ENCODE measurements around the gene CEP164.

CEP164 gene

DNA sequence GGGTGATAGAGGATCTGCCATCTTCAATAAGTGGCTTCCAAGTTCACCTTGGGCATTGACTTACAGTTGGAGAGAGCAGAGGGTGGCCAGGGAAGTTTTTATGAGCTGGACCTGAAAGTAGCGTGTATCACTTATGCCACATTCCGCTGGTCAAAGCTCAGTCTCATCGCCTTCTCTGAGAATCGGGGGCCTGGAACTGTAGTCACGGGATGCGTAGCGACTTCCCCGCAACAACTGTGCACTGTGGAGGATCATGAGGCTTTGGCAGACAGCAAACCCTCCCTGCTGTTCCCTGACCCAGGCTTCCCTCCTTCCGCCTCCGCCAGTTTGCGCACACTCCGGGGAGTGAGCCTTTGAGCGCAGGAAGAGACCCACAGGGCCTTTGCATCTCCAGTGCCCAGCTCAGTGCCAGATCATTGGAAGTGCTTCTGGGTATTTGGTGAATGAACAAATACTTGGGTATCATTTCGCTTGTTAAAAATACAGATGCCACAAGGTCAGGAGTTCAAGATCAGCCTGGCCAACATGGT is 95.5 kb downstream of the CEP164 start:
- DNase-seq (ENCODE audit: low read depth) = no peak

DNA sequence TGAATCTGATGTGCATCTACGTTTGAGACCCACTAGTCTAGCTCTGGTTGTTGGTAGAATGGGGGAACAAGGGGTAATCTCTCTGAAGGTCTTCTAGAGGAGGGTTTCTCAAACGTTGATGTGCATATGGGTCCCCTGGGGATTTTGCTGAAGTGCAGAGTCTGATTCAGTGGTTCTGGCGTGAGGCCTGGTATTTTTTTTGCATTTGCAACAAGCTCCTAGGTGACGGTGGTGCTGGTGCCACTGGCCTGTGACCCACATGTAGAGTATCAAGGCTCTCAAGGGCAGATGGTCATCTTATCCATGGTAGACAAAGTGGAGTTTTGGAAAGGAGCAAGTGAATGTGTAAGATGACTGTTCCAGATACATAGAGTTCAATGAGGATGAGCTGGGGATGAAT is 97.1 kb downstream of the CEP164 start:
- DNase-seq (ENCODE audit: low read depth) = peak; percentile 32

DNA sequence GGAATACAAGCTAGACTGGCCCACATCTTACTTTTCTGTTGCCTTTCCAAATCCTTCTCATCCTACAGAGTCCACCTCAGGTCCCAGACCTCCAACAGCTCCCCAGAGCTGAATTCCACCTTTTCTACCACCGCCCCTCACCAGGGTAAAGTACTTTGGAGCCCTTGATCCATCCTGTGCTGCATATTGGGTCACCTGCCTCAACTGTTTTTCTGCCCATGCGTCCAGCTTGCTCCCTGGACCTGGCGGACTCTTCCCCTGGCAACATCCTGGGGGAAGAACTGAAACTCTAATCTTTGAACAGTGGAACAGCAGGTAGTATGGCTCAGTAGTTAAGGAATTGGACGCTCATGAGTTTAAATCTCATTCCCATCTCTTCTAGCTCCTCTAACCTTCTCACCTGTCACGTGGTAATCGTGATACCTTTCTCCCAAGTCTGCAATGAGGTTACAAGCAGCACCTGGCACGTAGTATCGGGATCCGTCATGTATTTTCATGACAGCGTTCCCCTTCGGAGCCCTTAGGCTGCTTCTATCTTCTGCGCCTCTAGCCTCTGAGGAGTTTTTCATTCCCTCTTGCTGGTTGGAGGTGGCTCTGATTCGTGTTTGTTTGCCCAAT is 98.1 kb downstream of the CEP164 start:
- DNase-seq (ENCODE audit: low read depth) = no peak

DNA sequence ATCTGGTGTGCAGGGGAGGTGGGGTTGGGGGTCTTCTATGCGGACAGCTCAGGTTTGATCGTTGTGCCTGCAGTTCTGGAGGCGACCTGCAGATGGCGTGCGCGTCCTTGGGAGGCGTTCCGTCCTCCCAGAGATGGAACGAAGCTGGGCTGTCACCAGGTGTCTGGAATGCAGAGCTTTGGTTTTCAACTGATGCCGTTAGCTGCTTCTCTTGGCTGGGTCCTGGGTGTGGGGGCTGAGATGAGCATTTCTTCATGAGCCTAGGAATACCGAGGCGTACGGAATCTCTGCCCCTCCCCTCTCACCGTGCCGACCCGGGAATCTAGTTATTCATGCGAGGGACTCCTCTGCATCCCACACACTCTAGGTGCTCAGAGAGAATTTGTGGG is 98.6 kb downstream of the CEP164 start:
- peak; percentile 9 for DNase-seq (ENCODE audit: low read depth)

DNA sequence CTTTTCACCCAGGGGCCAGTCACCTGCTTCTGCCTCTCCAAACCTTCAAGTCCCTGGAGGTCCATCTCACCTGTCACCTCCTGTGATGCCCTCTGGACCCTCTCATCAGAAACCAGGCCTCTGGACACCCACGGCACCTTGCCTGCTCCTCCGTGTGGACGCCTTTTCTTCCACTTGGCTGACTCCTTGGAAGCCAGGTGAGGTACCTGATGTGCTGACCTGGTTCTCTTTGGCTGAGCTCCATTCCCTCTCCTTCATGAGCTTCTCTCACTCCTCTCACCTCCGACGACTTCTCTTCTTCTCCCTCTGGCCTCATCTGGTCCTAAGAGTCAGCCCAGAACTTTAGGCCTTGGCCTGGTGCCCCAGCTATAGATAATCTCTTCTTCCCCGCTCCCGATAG is 99.3 kb downstream of the CEP164 start:
- DNase-seq (ENCODE audit: low read depth) = no peak

DNA sequence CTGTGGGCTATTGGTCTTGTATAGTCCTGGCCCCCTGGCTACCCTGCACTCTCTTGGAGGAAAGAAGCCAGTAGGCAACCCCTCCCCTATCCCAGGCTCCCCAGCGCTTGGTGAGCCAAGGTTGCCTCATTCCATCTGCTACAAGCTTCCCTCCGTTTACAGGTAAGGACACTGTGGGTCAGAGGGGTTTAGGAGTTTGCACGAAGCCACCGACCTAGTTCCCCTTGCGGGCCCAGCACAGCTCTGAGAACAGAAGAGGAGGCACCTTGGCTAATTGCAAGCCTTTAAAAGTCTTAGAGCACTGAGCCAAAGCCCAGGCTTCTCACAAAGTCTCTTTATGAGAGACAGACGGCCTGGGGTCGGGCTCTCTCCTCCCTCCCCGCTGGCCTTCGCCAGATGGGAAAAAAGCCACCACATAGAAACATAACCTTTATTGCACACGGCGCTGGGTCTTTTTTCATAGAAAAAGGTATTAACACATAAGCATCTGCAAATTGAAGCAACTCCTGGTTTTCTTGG is 99.8 kb downstream of the CEP164 start:
- DNase-seq (ENCODE audit: low read depth) = no peak

DNA sequence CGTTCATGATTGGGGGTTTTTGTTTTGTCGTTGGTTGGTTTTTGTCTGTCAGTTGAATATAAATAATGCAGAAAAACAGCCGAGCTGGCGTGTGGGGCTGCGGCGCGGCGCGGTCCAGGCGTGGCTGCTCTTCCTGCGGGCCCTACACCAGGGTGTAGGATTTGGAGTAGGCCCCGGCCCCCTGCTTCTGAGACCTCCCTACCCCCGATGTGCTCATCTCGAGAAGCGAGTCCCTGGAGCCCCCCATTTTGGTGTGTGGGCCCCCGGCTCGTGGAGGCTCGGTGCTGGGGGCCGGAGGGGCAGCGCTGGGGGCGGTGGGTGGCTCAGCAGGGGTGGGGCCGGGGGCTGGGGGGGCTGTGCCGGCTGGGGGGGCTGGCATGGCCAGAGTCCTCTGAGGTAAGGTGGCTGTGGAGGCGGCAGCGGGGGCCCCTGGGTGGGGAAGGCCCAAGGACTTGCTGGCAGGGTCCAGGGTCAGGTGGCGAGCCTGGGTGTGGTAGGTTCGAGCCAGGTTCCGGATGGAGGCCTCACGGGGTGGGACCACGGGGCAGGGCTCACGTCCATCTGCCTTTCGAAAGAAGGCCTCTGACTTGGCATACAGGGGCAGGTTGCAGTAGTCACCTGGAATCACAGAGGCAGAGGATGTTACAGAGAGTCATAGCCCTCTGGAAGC is 100.7 kb downstream of the CEP164 start:
- DNase-seq (ENCODE audit: low read depth) = no peak

DNA sequence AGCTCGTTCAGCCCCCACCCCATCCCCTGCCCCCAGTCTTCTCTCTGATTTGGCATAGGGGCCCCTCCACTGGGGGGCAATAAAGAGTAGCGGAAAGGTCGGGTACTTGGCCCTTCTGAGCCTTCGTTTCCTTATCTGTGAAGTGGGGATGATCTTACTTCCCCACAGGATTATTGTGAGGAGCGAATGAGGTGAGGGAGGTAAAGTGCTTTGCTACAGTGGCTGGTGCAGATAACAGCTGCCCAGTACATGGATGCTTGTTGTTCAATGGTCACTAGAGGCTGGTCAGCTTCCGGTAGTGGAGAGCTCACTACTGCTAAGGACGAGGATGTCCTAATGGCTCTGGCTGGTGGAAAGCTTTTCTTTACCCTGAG is 101.2 kb downstream of the CEP164 start:
- DNase-seq (ENCODE audit: low read depth) = no peak

DNA sequence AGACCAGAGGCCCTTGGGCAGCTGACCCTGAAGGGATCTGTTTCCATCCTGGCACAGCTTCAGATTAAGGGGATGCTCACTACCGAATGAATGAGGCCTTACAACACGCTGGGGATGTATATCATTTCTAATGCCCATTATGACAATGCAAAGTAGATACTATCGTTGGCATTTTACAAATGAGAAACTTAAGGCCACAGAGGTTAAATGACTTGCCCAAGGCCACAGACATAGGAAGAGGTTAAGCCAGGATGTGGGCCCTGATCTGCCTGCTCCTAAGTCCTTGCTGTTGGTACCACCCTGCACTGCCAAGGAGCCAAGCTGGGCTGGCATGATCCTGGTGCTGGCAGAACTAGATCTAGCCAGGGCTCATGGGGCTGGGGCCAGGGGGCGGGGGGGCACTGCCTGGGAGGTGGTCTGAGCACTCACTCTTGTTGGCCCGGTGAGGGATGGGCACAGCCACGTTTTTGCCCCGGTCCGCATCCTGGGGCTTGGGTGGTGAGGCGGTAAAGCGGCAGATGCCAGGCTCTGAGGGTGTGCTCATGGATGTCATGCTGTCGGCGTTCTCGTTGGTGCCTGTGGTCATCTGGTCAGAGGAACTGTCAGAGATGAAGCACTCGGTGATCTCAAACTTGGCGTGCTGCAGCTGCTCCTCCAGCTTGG is 102.8 kb downstream of the CEP164 start:
- DNase-seq (ENCODE audit: low read depth) = no peak

DNA sequence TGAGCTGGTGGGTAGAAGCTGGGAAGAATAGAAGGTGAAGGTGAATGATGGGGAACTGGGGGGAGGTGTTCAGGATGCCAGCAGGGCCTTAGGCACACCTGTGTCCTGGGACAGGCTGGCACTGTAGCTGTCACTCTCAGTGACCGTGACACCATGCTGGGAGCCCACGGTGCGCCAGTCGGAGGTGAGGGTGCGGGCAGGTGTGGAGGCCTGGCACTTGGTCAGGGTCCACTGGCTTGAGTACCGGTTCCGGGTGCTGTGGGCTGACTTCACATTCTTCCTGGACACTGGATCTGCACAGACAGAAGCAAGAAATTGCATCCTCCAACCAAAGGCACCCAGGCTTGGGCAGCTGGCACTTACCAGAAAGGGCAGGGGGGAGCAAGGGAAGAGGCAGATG is 103.8 kb downstream of the CEP164 start:
- DNase-seq (ENCODE audit: low read depth) = no peak

DNA sequence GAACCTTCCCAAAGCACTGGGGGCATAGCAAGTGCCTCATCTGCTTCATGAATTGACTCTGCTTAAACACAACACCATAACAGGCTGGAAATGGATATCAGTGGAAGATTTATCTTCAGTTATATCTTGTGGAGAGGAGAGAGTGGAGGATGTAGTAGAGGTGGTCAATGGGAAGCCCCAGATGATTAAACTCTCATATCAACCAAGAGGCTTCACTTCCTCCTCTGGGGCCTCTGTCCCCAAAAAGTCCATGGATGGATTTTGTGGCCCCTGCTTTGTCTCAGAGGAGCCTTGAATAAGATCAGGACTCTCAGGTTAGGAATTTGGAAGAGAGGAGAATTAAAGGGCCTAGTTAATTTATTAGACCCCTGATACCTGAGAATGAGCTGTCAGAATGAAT is 106.1 kb downstream of the CEP164 start:
- no peak for DNase-seq (ENCODE audit: low read depth)

DNA sequence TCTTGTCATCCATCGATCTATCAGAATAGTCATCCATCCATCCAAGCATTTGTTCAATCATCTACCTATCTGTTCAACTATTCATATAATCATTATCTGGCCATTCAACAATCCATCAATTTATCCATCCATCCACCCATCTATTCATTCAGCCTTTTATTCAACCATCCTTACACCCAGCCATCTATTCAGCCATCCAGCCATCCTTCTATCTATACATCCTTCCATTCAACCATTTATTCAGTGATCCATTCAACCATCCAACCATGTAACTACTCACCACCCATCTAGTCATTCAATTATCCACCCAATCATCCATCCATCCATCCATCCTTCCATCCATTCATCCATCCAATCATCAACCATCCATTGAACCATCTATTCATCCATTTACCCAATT is 106.8 kb downstream of the CEP164 start:
- DNase-seq (ENCODE audit: low read depth) = no peak

DNA sequence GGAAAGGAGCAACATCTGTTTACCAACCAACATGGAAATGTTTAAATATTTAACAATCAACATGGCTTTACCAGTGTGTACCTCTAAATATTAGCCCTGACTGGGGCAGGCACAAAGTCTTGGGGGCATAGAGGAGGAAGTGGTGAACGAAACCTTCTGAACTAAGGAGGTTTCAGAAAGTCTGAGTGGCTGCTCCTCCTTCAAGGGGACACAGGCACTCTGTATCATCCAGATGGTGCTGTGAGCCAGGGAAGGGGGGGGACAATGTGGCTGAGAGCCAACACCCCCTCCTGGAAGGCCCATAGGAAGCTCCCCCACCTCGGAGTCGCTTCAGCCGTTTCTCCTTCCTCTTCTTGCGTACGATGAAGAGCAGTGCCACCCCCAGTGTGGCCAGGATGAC is 107.7 kb downstream of the CEP164 start:
- DNase-seq (ENCODE audit: low read depth) = no peak

DNA sequence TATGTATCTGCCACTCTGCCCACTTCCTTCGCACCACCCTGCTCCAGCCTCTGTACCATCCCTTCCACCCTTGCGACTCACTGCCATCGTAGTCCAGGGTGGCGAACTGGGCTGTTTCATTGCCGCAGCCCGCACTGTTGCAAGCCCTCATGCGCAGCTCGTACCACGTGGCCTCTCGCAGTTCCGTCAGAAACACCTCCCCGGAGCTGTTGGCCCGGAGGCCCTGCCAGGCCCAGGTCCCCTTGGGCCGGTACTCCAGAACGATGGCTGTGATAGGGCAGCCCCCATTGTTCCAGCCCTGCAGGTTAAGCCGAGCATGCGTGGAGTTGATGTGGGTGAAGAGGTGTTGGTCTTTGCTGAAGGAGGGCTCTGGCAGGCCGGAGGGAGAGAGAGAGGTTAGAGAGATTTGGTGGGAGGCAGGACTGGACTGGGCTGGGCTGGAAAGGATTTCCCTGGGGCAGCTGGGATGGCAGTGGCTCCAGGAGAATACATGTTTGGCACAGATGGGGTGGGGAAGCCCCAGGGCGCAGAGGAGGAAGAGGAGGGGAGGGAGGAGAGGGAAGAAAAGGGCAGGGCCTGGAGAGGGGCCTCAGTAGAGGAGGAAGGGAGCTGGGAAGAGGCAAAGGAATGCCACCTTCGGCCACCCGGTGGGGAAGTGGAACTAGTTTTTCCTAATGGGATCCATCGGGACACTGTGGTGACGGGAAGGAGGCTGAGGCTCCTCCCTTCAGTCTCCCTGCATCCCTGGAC is 109.6 kb downstream of the CEP164 start:
- DNase-seq (ENCODE audit: low read depth) = no peak

DNA sequence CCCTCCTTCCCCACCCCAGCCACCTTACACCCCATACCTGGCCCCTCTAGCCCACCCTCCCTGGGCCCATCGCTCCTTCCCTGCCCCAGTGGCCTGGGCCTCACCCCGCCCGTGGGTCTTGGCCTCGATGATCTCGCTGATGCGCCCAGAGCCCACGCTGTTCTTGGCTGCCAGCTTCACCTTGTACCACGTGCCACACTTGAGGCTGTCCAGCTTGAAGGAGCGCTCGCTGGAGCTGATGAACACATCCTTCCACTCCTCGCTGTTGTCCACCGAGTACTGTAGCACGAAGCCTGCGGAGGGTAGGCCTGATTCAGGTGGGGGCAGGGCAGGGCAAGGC is 110.1 kb downstream of the CEP164 start:
- no peak for DNase-seq (ENCODE audit: low read depth)

DNA sequence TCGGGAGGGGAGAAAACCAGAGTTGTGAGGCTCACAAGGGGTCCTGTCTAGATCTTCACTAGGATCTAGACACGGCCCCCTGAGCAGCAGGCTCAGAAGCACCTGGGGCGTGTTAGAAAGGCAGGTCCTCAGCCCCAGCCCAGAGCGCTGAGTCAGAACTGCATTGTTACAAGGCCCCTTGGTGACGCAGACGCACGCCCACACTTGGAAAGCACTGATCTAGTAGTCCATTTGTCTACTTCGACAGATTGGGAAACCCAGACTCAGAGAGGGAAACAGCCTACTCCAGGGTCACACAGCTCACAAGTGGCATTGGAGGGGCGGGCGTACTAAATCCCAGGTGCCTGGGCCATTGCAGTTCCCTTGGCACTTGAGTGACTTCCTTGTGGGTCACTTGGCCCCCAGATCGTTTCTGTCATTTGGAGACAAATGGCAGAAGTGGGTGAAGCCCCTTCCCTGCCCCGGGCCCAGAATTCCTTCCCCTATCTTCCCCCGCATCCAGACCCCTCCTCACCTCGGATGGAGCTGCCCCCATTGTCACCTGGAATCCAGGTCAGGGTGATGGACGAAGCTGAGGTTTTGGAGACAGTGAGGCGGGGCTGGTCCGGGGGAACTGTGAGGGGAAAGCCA is 110.8 kb downstream of the CEP164 start:
- no peak for DNase-seq (ENCODE audit: low read depth)

DNA sequence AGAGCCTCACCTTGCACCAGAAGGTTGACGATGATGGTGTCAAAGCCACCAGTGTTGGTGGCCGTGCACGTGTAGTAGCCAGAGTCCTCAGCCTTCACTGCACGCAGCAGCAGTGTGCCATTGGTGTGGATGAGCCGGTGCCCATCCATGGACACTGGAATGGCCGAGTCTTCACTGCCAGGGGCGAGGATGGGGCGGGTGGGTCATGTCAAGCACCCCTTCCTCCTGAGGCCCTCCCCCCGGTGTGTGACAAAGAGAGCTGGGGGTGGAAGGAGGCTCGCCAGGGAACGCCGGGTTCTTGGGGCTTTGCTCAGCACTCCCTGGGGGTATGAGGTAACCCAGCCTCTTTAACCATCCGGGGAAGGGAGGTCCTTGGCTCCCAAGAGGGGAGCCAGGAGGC is 111.6 kb downstream of the CEP164 start:
- no peak for DNase-seq (ENCODE audit: low read depth)

DNA sequence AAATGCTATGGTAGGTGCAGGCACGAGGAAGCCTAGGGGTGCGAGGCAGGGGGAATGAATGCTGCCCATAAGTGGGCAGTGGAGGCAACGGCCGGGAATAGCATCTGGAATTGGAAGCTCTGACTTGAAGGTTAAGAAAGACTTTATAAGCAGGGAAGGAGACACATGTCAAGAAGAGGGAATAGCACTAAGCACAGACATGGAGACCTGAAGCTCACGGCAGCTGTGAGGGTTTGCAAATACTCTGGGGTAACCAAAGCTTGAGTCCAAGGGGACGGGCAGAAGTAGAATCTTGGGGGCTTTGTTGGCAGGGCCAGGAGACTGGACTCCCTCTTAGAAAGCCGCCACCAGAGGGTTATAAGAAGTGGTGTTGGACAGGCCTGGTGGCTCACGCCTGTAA is 112.6 kb downstream of the CEP164 start:
- no peak for DNase-seq (ENCODE audit: low read depth)

DNA sequence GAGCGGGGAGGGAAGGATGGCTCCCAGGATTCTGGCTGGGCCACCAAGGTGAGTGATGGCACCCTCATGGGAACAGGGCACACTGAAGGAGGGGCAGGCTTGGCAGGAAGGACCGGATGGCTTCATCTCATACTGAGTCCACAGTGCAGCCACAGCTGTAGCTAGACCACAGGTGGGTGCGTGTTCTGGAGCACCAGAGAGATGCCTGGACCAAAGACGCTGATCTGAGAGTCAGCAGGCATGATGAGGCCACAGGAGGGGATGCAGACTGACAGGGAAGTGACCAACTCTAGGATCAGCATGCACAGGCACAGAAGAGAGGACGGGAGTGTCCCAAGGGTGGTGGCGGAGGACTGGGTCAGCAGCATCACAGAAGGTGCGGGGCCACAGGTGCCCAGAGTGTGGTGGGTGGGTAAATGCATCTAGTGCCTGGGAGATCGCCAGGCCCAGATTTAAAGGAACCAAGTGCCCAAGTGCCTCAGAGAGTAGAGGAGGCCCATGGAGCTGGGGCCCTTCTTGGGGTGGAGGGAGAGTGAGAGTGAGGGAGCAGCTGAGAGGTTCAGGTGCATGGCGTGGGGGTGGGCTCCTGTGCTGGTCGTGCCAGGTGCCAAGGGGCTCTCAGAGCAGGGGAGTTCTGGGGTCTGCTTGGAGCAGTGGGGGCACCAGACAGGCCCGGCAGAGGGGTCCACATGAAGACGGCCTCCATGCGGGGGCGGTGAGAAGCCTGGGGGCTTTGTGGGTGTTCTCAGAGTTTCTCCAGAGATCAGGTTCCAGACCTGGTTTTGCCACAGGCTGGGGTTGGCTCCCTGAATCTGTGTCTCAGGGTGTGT is 113.7 kb downstream of the CEP164 start:
- no peak for DNase-seq (ENCODE audit: low read depth)

DNA sequence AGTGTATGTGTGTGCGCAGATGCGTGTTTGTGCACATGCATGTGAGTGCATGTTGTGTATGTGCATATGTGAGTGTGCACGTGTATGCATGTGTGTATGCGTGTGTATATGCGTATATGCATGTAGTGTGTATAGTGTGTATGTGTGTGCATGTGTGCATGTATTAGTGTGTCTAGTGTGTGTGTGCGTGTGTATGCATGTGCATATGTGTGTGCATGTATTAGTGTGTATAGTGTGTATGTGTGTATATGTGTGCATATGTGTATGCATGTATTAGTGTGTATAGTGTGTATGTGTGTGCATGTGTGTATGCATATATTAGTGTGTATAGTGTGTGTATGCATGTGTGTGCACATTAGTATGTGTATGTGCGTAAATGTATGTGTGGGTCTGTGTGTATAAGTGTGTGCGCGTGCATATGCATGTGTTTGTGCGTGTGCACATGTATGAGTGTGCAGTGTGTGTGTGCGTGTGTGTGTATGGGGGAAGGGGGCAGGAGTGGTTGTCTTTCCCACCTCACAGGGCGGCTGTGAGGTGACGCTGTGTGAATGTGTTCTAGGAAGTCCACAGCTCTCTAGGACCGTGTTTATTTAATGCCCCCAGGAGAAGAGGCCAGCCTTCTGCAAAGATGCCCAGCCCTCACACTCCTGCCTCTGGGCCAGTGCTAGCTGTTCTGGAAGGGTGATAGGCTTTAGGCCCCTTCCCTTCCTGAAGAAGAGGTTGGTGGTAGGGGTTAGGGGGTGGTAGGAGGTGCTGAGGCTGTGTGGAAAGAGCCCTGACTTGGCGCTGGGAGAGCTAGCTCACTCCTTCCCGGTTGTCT is 114.6 kb downstream of the CEP164 start:
- DNase-seq (ENCODE audit: low read depth) = no peak

DNA sequence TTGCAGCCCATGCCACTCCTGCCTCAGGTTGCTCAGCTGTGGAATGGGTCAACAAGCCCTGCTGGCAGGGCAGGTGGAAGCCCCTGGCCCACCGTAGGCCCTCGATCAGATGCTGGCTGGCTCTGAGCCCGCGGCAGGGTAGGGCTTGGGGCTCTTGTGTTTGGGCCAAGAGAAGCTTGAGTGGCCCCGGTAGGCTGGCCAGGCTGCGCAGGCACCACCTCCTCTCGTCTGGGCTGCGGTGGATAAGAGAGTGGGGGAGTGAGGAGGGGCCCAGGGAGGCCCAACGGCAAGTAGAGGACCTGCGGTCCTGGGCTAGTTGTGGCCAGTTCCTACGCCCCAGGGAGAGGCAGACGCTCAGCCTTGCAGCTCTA is 115.2 kb downstream of the CEP164 start:
- DNase-seq (ENCODE audit: low read depth) = no peak

Data from GM04504 (cell line).